ENCODE measurements around the gene LRCH4.

GRCh38 chr7:100572949-100573675 is 12.8 kb downstream of the LRCH4 start:
- TF ChIP-seq POLR2A (IDR thresholded peaks at IDR 0.05; ENCODE audit: low read length) (no peak), CTCF (IDR thresholded peaks at IDR 0.05) (no peak), KDM1A (IDR thresholded peaks at IDR 0.05; ENCODE audit: low read depth) (no peak), MAZ (IDR thresholded peaks at IDR 0.05; ENCODE audit: borderline replicate concordance, low read depth, low read length) (no peak), ZSCAN20 (CRISPR knock-in tag; IDR thresholded peaks at IDR 0.05) (no peak), NR3C1 (IDR thresholded peaks at IDR 0.05) (no peak), POLR2AphosphoS2 (conservative IDR thresholded peaks at IDR 0.05; ENCODE audit: low read length) (no peak), FOSL2 (IDR thresholded peaks at IDR 0.05) (no peak), FOSL2 (CRISPR knock-in tag; IDR thresholded peaks at IDR 0.05) (no peak), RFX5 (IDR thresholded peaks at IDR 0.05) (no peak), TP53 (CRISPR knock-in tag; IDR thresholded peaks at IDR 0.05) (no peak), RCOR1 (IDR thresholded peaks at IDR 0.05; ENCODE audit: low read depth, low read length) (no peak), CBX2 (IDR thresholded peaks at IDR 0.05; ENCODE audit: borderline replicate concordance, low read depth) (no peak)

All from A549 (cell line).